Activated B cell treated with CpG ODN at 0.5 μM for 24 hours (primary cell): ENCODE results near the gene CKS1B. TPM values are rescaled to one million over a fixed set of nuclear protein-coding genes. Genes with fewer than 3 reads are reported as not detected.

Source experiments
- ATAC-seq: fragments of 200-7000 bp; cut with Tn5 transposase; one replicate; pipeline ENCODE4 v1.10.0; 2021; ENCODE audit warnings: low read depth, mild to moderate bottlenecking, moderate library complexity
- CTCF ChIA-PET: fragments of 350-600 bp; sonication (Branson Sonifier 250); formaldehyde crosslinking; loops from one replicate; lab custom pipeline; 2021; ENCODE audit warnings: antibody characterized with exemption; lab: Charles Lee
- POLR2A ChIA-PET: fragments of 350-600 bp; sonication (Branson Sonifier 250); formaldehyde crosslinking; loops from one replicate; lab custom pipeline; 2021; ENCODE audit warnings: antibody characterized with exemption; lab: Charles Lee
- DNase-seq: peaks from one replicate; pipeline ENCODE4 v3.0.0; 2022
- H3K27ac Mint-ChIP-seq: one replicate; pipeline ENCODE4 v1.8.0; 2020; ENCODE audit warnings: mixed read lengths
- H3K27me3 Mint-ChIP-seq: one replicate; pipeline ENCODE4 v1.8.0; 2021; ENCODE audit warnings: mixed read lengths
- H3K36me3 Mint-ChIP-seq: one replicate; pipeline ENCODE4 v1.8.0; 2021; ENCODE audit warnings: low read depth, mixed read lengths
- H3K4me1 Mint-ChIP-seq: one replicate; pipeline ENCODE4 v1.8.0; 2021; ENCODE audit warnings: mixed read lengths
- H3K4me3 Mint-ChIP-seq: one replicate; pipeline ENCODE4 v1.8.0; 2020; ENCODE audit warnings: mild to moderate bottlenecking, mixed read lengths
- H3K9me3 Mint-ChIP-seq: one replicate; pipeline ENCODE4 v1.8.0; 2020; ENCODE audit warnings: mixed read lengths
- intact Hi-C: fragments of 100-400 bp; cut with micrococcal nuclease; formaldehyde crosslinking; loops from one replicate; pipeline ENCODE4 v1.15.1; 2024
- total RNA-seq: library from RNA; stranded (reverse); gene quantifications from 2 replicates; pipeline ENCODE4 v1.2.3, GENCODE V29; 2022
- TF ChIP-seq, protein P1 (sequence below): fragments of 200-600 bp; IDR thresholded peaks from one replicate; pipeline ENCODE4 v1.8.0; 2022; ENCODE audit warnings: antibody characterized with exemption, mild to moderate bottlenecking

Gene CKS1B
- total RNA-seq, 1 donor from 2014 or later = 25.3 TPM

- Mint-ChIP-seq H3K4me1 (peaks cover 72% of the 10 kb centered on the region), H3K27ac (peak overlapping the region; percentile 100), H3K9me3 (no peaks in the 10 kb centered on the region), H3K36me3 (peaks cover 15% of the 10 kb centered on the region), H3K27me3 (no peaks in the 10 kb centered on the region), H3K4me3 (peak overlapping the region; percentile 98)
- DNase-seq = no peak
- ChIA-PET POLR2A (interaction anchor here (0.6 to 3.2 kb wide), 6 partner anchors 15 to 89 kb away, joined by 3 to 52 read pairs (median 5); partner anchors contain the start of genes CKS1B, PBXIP1, PYGO2 and SHC1), CTCF (interaction anchor here (1.9 kb wide), 1 partner anchor 378 kb away, joined by 7 read pairs; no protein-coding TSS in a partner anchor)
- TF ChIP-seq, protein P1, sequence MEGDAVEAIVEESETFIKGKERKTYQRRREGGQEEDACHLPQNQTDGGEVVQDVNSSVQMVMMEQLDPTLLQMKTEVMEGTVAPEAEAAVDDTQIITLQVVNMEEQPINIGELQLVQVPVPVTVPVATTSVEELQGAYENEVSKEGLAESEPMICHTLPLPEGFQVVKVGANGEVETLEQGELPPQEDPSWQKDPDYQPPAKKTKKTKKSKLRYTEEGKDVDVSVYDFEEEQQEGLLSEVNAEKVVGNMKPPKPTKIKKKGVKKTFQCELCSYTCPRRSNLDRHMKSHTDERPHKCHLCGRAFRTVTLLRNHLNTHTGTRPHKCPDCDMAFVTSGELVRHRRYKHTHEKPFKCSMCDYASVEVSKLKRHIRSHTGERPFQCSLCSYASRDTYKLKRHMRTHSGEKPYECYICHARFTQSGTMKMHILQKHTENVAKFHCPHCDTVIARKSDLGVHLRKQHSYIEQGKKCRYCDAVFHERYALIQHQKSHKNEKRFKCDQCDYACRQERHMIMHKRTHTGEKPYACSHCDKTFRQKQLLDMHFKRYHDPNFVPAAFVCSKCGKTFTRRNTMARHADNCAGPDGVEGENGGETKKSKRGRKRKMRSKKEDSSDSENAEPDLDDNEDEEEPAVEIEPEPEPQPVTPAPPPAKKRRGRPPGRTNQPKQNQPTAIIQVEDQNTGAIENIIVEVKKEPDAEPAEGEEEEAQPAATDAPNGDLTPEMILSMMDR = no peak
- no peak for ATAC-seq
- intact Hi-C loops = loop anchor here (1.0 to 10.0 kb wide), 8 partner anchors 18 to 380 kb away; partner anchors contain the start of genes ADAR, CKS1B, PBXIP1 and PYGO2
Observed at GRCh38 chr1:154937988-154938386, 36.5 kb upstream of the CKS1B start.

DNA sequence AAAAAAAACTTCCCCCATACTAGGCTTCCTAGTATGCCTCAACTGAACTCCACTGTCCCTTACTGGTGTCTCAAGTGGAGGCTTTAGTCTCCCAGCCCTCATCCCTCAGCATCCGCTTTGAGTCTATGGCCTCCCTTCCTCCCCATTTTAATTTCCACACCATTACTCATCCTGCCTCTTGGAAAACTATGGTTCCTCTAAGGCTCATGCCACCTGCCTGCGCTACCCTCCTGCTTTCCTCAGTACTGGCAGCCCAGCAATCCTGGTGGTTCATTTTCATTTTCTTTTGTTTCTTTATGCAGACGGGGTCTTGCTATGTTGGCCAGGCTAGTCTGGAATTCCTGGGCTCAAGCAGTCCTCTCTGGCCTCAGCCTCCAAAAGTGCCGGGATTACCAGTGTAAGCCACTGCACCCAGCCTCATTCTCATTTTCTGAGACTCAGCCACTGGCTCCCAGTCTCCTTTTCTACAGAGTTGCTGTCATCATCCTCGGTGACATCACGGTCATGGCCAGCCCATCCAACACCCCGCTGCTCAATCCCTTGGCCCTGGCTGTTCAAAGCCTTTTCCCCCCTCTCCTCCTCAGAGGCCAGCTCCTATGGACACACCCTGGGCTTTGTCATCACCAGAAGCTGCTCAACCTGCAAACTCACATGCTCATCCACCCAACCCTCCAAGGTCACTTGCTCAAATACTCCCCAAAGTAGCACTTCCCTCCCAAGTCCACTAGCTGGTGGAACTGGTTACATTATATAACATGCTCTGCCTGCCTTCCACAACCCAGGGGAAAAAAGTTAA lies 35.7 kb upstream of the CKS1B start:
- ChIA-PET CTCF (no interaction called here), POLR2A (interaction anchor here (0.7 kb wide), 1 partner anchor 23 kb away, joined by 3 read pairs; the partner anchor contains the start of gene PYGO2)
- Mint-ChIP-seq H3K4me1 (peaks cover 79% of the 10 kb centered on the region), H3K4me3 (peak overlapping the region; percentile 45), H3K27me3 (no peaks in the 10 kb centered on the region), H3K36me3 (peaks cover 13% of the 10 kb centered on the region), H3K9me3 (no peaks in the 10 kb centered on the region), H3K27ac (peak overlapping the region; percentile 71)
- ATAC-seq (no peak), DNase-seq (no peak)
- TF ChIP-seq, protein P1 = no peak
- intact Hi-C loops = loop anchor here (10.0 kb wide), 1 partner anchor 74 kb away; no protein-coding TSS in a partner anchor

DNA sequence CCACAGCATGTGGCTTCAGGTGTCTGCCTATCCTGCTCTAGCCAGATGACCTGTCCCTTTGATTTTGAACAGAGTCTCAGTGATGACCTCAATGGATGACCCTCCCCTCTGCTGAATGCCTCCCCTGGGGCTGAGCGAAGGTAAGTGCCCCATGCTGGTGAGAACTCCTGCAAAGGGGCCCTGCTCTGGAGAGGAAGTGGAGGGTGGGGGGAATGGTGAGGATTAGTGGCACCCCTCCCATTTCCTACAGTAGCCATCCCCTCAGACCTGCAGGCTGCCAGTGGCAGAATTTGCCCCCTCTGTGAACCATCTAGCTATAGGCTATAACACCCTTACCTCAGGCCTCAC lies 34.3 kb upstream of the CKS1B start:
- CTCF ChIA-PET = interaction anchor here (1.3 to 1.5 kb wide), 2 partner anchors 62 to 78 kb away, joined by 4 read pairs; no protein-coding TSS in a partner anchor
- DNase-seq = no peak
- TF ChIP-seq, protein P1 = no peak

GRCh38 chr1:154940651-154941194 lies 33.8 kb upstream of the CKS1B start:
- POLR2A ChIA-PET = interaction anchor here (0.6 to 2.1 kb wide), 5 partner anchors 11 to 76 kb away, joined by 3 to 11 read pairs (median 3); partner anchors contain the start of gene FLAD1
- Mint-ChIP-seq H3K4me3 (peak overlapping the region; percentile 41), H3K36me3 (peaks cover 13% of the 10 kb centered on the region), H3K9me3 (no peaks in the 10 kb centered on the region), H3K27ac (peak overlapping the region; percentile 86), H3K4me1 (peaks cover 83% of the 10 kb centered on the region), H3K27me3 (no peaks in the 10 kb centered on the region)
- DNase-seq (no peak), ATAC-seq (no peak)
- TF ChIP-seq, protein P1 = no peak
- CTCF ChIA-PET = interaction anchor here (1.3 to 1.5 kb wide), 2 partner anchors 62 to 77 kb away, joined by 4 read pairs; no protein-coding TSS in a partner anchor
- intact Hi-C loops = no loop called here

More for the DNA sequence above, 34.3 kb upstream of the CKS1B start:
- intact Hi-C loops = no loop called here
- peaks cover 13% of the 10 kb centered on the region for H3K36me3 Mint-ChIP-seq
- H3K9me3 Mint-ChIP-seq = no peaks in the 10 kb centered on the region
- H3K27ac Mint-ChIP-seq = peak overlapping the region; percentile 52
- no peaks in the 10 kb centered on the region for H3K27me3 Mint-ChIP-seq
- H3K4me1 Mint-ChIP-seq = peaks cover 88% of the 10 kb centered on the region
- no peak for ATAC-seq
- no peak overlapping the region for H3K4me3 Mint-ChIP-seq
- POLR2A ChIA-PET = interaction anchor here (0.6 to 2.1 kb wide), 5 partner anchors 12 to 77 kb away, joined by 3 to 11 read pairs (median 3); partner anchors contain the start of gene FLAD1
